ENCODE results near the gene HSD17B12. TPM values are rescaled to one million over a fixed set of nuclear protein-coding genes. Genes with fewer than 3 reads are reported as not detected.

HSD17B12 gene
- polyA plus RNA-seq, 3 donors, result 13.3 to 35.5 (median 30.4) TPM

GRCh38 chr11:43784301-43784700 is 103.8 kb downstream of the HSD17B12 start:
- no peak overlapping the region for H3K4me3 ChIP-seq (replicated peaks in 1 of 3; ENCODE audit: low read depth in 2 of 3, low read length in 3 of 3)
- Mint-ChIP-seq H3K36me3 (peaks cover 8 to 13% of the 10 kb centered on the region in 2 donors), H3K4me1 (peaks cover 19% of the 10 kb centered on the region), H3K27me3 (ENCODE audit: low read depth in 3 of 3) (no peaks in the 10 kb centered on the region), H3K4me3 (no peak overlapping the region), H3K9me3 (peaks cover 15 to 31% (median 27%) of the 10 kb centered on the region in 7 donors), H3K27ac (no peak overlapping the region)
- no peak for TF ChIP-seq CTCF (IDR thresholded peaks at IDR 0.05)
- H2AFZ ChIP-seq (ENCODE audit: insufficient read depth, low read depth, low read length, poor library complexity, severe bottlenecking), result no peak overlapping the region
- intact Hi-C loops (cut with micrococcal nuclease), result loop anchor here in 1 of 2 donors (10.0 kb wide), 1 partner anchor 100 kb away; the partner anchor contains the start of gene HSD17B12
- H3K9me3 ChIP-seq (replicated peaks in 1 of 2; ENCODE audit: control insufficient read depth in 1 of 2, insufficient read depth in 1 of 2, low read length in 2 of 2), result peaks cover 19 to 25% of the 10 kb centered on the region in 2 donors
- H3K4me2 ChIP-seq (replicated peaks; ENCODE audit: extremely low read depth, low read length, poor library complexity, severe bottlenecking), result no peak overlapping the region
- H3K4me1 ChIP-seq (ENCODE audit: control insufficient read depth in 1 of 2, insufficient read depth in 2 of 2, low read length in 2 of 2), result peaks cover 24% of the 10 kb centered on the region in 2 donors
- H3K9ac ChIP-seq (ENCODE audit: insufficient read depth, low read length, poor library complexity, severe bottlenecking), result no peak overlapping the region
- no peak for DNase-seq
- H3K27me3 ChIP-seq (ENCODE audit: control insufficient read depth in 2 of 2, insufficient read depth in 2 of 2, low read length in 2 of 2), result no peaks in the 10 kb centered on the region
- H3K36me3 ChIP-seq (replicated peaks in 1 of 2; ENCODE audit: control insufficient read depth in 1 of 2, insufficient read depth in 2 of 2, low read length in 2 of 2), result no peaks in the 10 kb centered on the region
- no peak overlapping the region for H3K27ac ChIP-seq (ENCODE audit: low read depth in 1 of 2, low read length in 2 of 2)
- WGBS (ENCODE audit: insufficient coverage), result no CpG with 5 or more reads among the region's 1 CpG
- no peaks in the 10 kb centered on the region for H4K20me1 ChIP-seq (ENCODE audit: insufficient read depth, low read length)
- peaks cover under 1% of the 10 kb centered on the region for H3K79me2 ChIP-seq (ENCODE audit: insufficient read depth, low read length)

- Histone ChIP-seq H3K27me3 (ENCODE audit: control insufficient read depth in 2 of 2, insufficient read depth in 2 of 2, low read length in 2 of 2) (no peaks in the 10 kb centered on the region), H3K79me2 (ENCODE audit: insufficient read depth, low read length) (peaks cover 5% of the 10 kb centered on the region), H3K36me3 (replicated peaks in 1 of 2; ENCODE audit: control insufficient read depth in 1 of 2, insufficient read depth in 2 of 2, low read length in 2 of 2) (no peaks in the 10 kb centered on the region), H3K27ac (ENCODE audit: low read depth in 1 of 2, low read length in 2 of 2) (no peak overlapping the region), H3K4me1 (ENCODE audit: control insufficient read depth in 1 of 2, insufficient read depth in 2 of 2, low read length in 2 of 2) (peaks cover 28% of the 10 kb centered on the region in 2 donors), H3K4me3 (replicated peaks in 1 of 3; ENCODE audit: low read depth in 2 of 3, low read length in 3 of 3) (no peak overlapping the region), H3K4me2 (replicated peaks; ENCODE audit: extremely low read depth, low read length, poor library complexity, severe bottlenecking) (no peak overlapping the region), H3K9ac (ENCODE audit: insufficient read depth, low read length, poor library complexity, severe bottlenecking) (no peak overlapping the region), H4K20me1 (ENCODE audit: insufficient read depth, low read length) (no peaks in the 10 kb centered on the region), H3K9me3 (replicated peaks in 1 of 2; ENCODE audit: control insufficient read depth in 1 of 2, insufficient read depth in 1 of 2, low read length in 2 of 2) (peaks cover 19 to 25% of the 10 kb centered on the region in 2 donors), H2AFZ (ENCODE audit: insufficient read depth, low read depth, low read length, poor library complexity, severe bottlenecking) (no peak overlapping the region)
- no CpG with 5 or more reads among the region's 2 CpGs for WGBS (ENCODE audit: insufficient coverage)
- peak overlapping the region in 1 of 7 donors; percentile 43 for H3K27ac Mint-ChIP-seq
- TF ChIP-seq CTCF (IDR thresholded peaks at IDR 0.05), result no peak
- peaks cover 20% of the 10 kb centered on the region for H3K4me1 Mint-ChIP-seq
- no peak overlapping the region for H3K4me3 Mint-ChIP-seq
- no peaks in the 10 kb centered on the region for H3K27me3 Mint-ChIP-seq (ENCODE audit: low read depth in 3 of 3)
- peaks cover 15 to 30% (median 27%) of the 10 kb centered on the region in 7 donors for H3K9me3 Mint-ChIP-seq
- no peak for DNase-seq
- intact Hi-C loops (cut with micrococcal nuclease), result loop anchor here in 1 of 2 donors (10.0 kb wide), 1 partner anchor 100 kb away; the partner anchor contains the start of gene HSD17B12
- H3K36me3 Mint-ChIP-seq, result peaks cover 10 to 13% of the 10 kb centered on the region in 2 donors
Observed at GRCh38 chr11:43784866-43785265, 104.3 kb downstream of the HSD17B12 start.
